HEK293 (cell line): Measurements from ENCODE around the gene HOXA4.

Experiments used
- ATF2 ChIP-seq: fragments of 450-650 bp; formaldehyde crosslinking; IDR thresholded peaks from 2 replicates; pipeline ENCODE4 v1.5.1; 2016; ENCODE audit warnings: missing biosample characterization, missing genetic modification characterization, low read depth
- ELK4 ChIP-seq: IDR thresholded peaks from 2 replicates; pipeline ENCODE4 v1.6.1; 2011; ENCODE audit warnings: mild to moderate bottlenecking, low read depth, low read length, borderline replicate concordance
- PRDM6 ChIP-seq: fragments of 450-650 bp; formaldehyde crosslinking; IDR thresholded peaks from 2 replicates; pipeline ENCODE4 v1.5.1; 2017; ENCODE audit warnings: missing biosample characterization, missing genetic modification characterization
- REST ChIP-seq: fragments of 450-650 bp; formaldehyde crosslinking; IDR thresholded peaks from 2 replicates; pipeline ENCODE4 v1.5.1; 2016; ENCODE audit warnings: missing biosample characterization, missing genetic modification characterization
- TRIM28 ChIP-seq: IDR thresholded peaks from 2 replicates; pipeline ENCODE4 v1.6.1; 2011; ENCODE audit warnings: low read length, control low read depth, borderline replicate concordance
- TSHZ1 ChIP-seq: fragments of 450-650 bp; formaldehyde crosslinking; IDR thresholded peaks from 2 replicates; pipeline ENCODE4 v1.5.1; 2016; ENCODE audit warnings: missing biosample characterization, missing genetic modification characterization, borderline replicate concordance
- ZEB2 ChIP-seq: fragments of 450-650 bp; formaldehyde crosslinking; IDR thresholded peaks from 2 replicates; pipeline ENCODE4 v1.5.1; 2016; ENCODE audit warnings: missing biosample characterization, missing genetic modification characterization
- ZNF112 ChIP-seq: fragments of 450-650 bp; formaldehyde crosslinking; IDR thresholded peaks from 2 replicates; pipeline ENCODE4 v1.5.0; 2017; ENCODE audit warnings: missing biosample characterization, missing genetic modification characterization
- ZNF133 ChIP-seq: fragments of 450-650 bp; formaldehyde crosslinking; IDR thresholded peaks from 2 replicates; pipeline ENCODE4 v1.5.1; 2016; ENCODE audit warnings: missing biosample characterization, missing genetic modification characterization
- ZNF155 ChIP-seq: fragments of 450-650 bp; formaldehyde crosslinking; IDR thresholded peaks from 2 replicates; pipeline ENCODE4 v1.5.1; 2016; ENCODE audit warnings: missing biosample characterization, missing genetic modification characterization
- ZNF175 ChIP-seq: fragments of 450-650 bp; formaldehyde crosslinking; IDR thresholded peaks from 2 replicates; pipeline ENCODE4 v1.5.1; 2016; ENCODE audit warnings: missing biosample characterization, missing genetic modification characterization
- ZNF274 ChIP-seq, 2 experiments: fragments of 200-500 bp in 1 of 2; fragments of 450-650 bp in 1 of 2; sonication (Bioruptor generic) in 1 of 2; formaldehyde crosslinking in 1 of 2; IDR thresholded peaks; 2 replicates each; pipeline versions ENCODE4 v1.5.1 to v1.6.1; 2014 to 2016; ENCODE audit warnings: borderline replicate concordance in 1 of 2, inconsistent platforms in 1 of 2, low read length in 1 of 2, missing biosample characterization in 1 of 2, missing genetic modification characterization in 1 of 2
- ZNF311 ChIP-seq: fragments of 450-650 bp; formaldehyde crosslinking; IDR thresholded peaks from 2 replicates; pipeline ENCODE4 v1.5.1; 2017; ENCODE audit warnings: missing biosample characterization, missing genetic modification characterization, borderline replicate concordance
- ZNF324 ChIP-seq: fragments of 450-650 bp; formaldehyde crosslinking; IDR thresholded peaks from 2 replicates; pipeline ENCODE4 v1.5.1; 2016; ENCODE audit warnings: missing biosample characterization, missing genetic modification characterization
- ZNF350 ChIP-seq: fragments of 450-650 bp; formaldehyde crosslinking; IDR thresholded peaks from 2 replicates; pipeline ENCODE4 v1.5.0; 2017; ENCODE audit warnings: missing biosample characterization, mild to moderate bottlenecking, missing genetic modification characterization
- ZNF362 ChIP-seq: fragments of 450-650 bp; formaldehyde crosslinking; IDR thresholded peaks from 2 replicates; pipeline ENCODE4 v1.5.1; 2016; ENCODE audit warnings: missing biosample characterization, missing genetic modification characterization
- ZNF549 ChIP-seq: fragments of 450-650 bp; IDR thresholded peaks from 2 replicates; pipeline ENCODE4 v1.5.1; 2018; ENCODE audit warnings: missing biosample characterization, missing genetic modification characterization, mild to moderate bottlenecking, inconsistent platforms, moderate library complexity
- ZNF596 ChIP-seq: fragments of 450-650 bp; IDR thresholded peaks from 2 replicates; pipeline ENCODE4 v1.5.0; 2018; ENCODE audit warnings: missing biosample characterization, mild to moderate bottlenecking, missing genetic modification characterization, moderate library complexity
- ZNF629 ChIP-seq: fragments of 450-650 bp; formaldehyde crosslinking; IDR thresholded peaks from 2 replicates; pipeline ENCODE4 v1.5.1; 2017; ENCODE audit warnings: missing biosample characterization, missing genetic modification characterization
- ZNF654 ChIP-seq: fragments of 450-650 bp; formaldehyde crosslinking; IDR thresholded peaks from 2 replicates; pipeline ENCODE4 v1.5.1; 2016; ENCODE audit warnings: low read depth, missing biosample characterization, missing genetic modification characterization
- ZNF777 ChIP-seq: fragments of 450-650 bp; formaldehyde crosslinking; IDR thresholded peaks from 2 replicates; pipeline ENCODE4 v1.5.1; 2017; ENCODE audit warnings: missing biosample characterization, missing genetic modification characterization, borderline replicate concordance
- ZNF785 ChIP-seq: fragments of 450-650 bp; formaldehyde crosslinking; IDR thresholded peaks from 2 replicates; pipeline ENCODE4 v1.5.1; 2016; ENCODE audit warnings: missing biosample characterization, missing genetic modification characterization
- ZNF791 ChIP-seq: fragments of 450-650 bp; formaldehyde crosslinking; IDR thresholded peaks from 2 replicates; pipeline ENCODE4 v1.5.1; 2016; ENCODE audit warnings: missing biosample characterization, missing genetic modification characterization
- ZSCAN5A ChIP-seq: fragments of 450-650 bp; formaldehyde crosslinking; IDR thresholded peaks from 2 replicates; pipeline ENCODE4 v1.5.1; 2016; ENCODE audit warnings: missing biosample characterization, missing genetic modification characterization

Gene HOXA4

GRCh38 chr7:27151931-27152815 is 21.6 kb upstream of the HOXA4 start, which contains the start of gene HOXA3 (continued):
- no peak for TF ChIP-seq ZNF155 (tag by site-specific recombination)
- TF ChIP-seq TRIM28 = no peak
- TF ChIP-seq ZNF654 = no peak
- no peak for TF ChIP-seq ELK4
- no peak for TF ChIP-seq ZNF791 (tag by site-specific recombination)
- no peak for TF ChIP-seq ZNF175
- no peak for TF ChIP-seq ZNF777 (tag by site-specific recombination)
- no peak for TF ChIP-seq ZSCAN5A (tag by site-specific recombination)
- TF ChIP-seq ZNF350 (tag by site-specific recombination) = no peak
- TF ChIP-seq REST (tag by site-specific recombination) = no peak
- TF ChIP-seq ZNF629 = no peak
- TF ChIP-seq ZNF274 (IDR thresholded peaks at IDR 0.05; ENCODE audit: low read length) = no peak
- no peak for TF ChIP-seq ZNF274 (tag by site-specific recombination; IDR thresholded peaks at IDR 0.05; ENCODE audit: borderline replicate concordance)
- TF ChIP-seq ZNF311 = no peak
- TF ChIP-seq ZEB2 (tag by site-specific recombination) = 0 out of 2 replicates have a peak, but pooled peaks have one; percentile 34
- no peak for TF ChIP-seq TSHZ1 (tag by site-specific recombination)
- no peak for TF ChIP-seq ZNF785 (tag by site-specific recombination)
- TF ChIP-seq ATF2 (tag by site-specific recombination) = no peak
- no peak for TF ChIP-seq ZNF596 (tag by site-specific recombination)
- TF ChIP-seq ZNF112 (tag by site-specific recombination) = no peak
- peak; percentile 64; the same call in 1 of the 2 replicates for TF ChIP-seq ZNF362 (tag by site-specific recombination)
- no peak; the same call in 1 of the 2 replicates for TF ChIP-seq ZNF324 (tag by site-specific recombination)
- TF ChIP-seq PRDM6 (tag by site-specific recombination) = peak; percentile 64; the same call in 1 of the 2 replicates
- no peak for TF ChIP-seq ZNF133 (tag by site-specific recombination)
- no peak for TF ChIP-seq ZNF549 (tag by site-specific recombination)
